ENCODE results near the gene SMIM5.

SMIM5 gene

GRCh38 chr17:75632863-75633485, at the start of gene SMIM5:
SMIM5 (plus strand) TSS chr17:75633434; CDS start chr17:75640202, 6,768 bp downstream.
- Histone ChIP-seq H3K27ac (peak within 1 kb of the TSS; percentile 93), H3K4me2 (ENCODE audit: low read length) (peak within 1 kb of the TSS; percentile 65), H3K4me3 (ENCODE audit: low read depth, low read length) (no peak within 1 kb of the TSS), H3K9me3 (ENCODE audit: control insufficient read depth, low read length) (no peaks in the 10 kb centered on the region), H3K36me3 (ENCODE audit: control insufficient read depth, insufficient read depth, low read length) (no peaks in the 10 kb centered on the region), H3K79me2 (no peaks in the 10 kb centered on the region), H3K9ac (no peak within 1 kb of the TSS), H3K4me1 (peaks cover 14% of the 10 kb centered on the region), H3K27me3 (ENCODE audit: control insufficient read depth, insufficient read depth, low read length) (no peaks in the 10 kb centered on the region), H2AFZ (peak within 1 kb of the TSS; percentile 79)
- TF ChIP-seq CTCF (IDR thresholded peaks at IDR 0.05), result peak; percentile 95

GRCh38 chr17:75584849-75585175, 48.4 kb upstream of the SMIM5 start:
- Histone ChIP-seq H3K27me3 (ENCODE audit: control insufficient read depth, insufficient read depth, low read length) (no peaks in the 10 kb centered on the region), H3K4me3 (ENCODE audit: low read depth, low read length) (no peak overlapping the region), H3K36me3 (ENCODE audit: control insufficient read depth, insufficient read depth, low read length) (no peaks in the 10 kb centered on the region), H3K9ac (no peak overlapping the region), H3K27ac (no peak overlapping the region), H3K4me2 (ENCODE audit: low read length) (no peak overlapping the region), H2AFZ (no peak overlapping the region), H3K79me2 (no peaks in the 10 kb centered on the region), H3K4me1 (no peaks in the 10 kb centered on the region), H3K9me3 (ENCODE audit: control insufficient read depth, low read length) (no peaks in the 10 kb centered on the region)
- no peak for TF ChIP-seq CTCF (IDR thresholded peaks at IDR 0.05)

GRCh38 chr17:75587675-75588595, 45.3 kb upstream of the SMIM5 start, which contains the start of gene MYO15B:
MYO15B (plus strand) TSS chr17:75587800; CDS start chr17:75588058, 258 bp downstream.
- H3K9me3 ChIP-seq (ENCODE audit: control insufficient read depth, low read length), result no peaks in the 10 kb centered on the region
- H3K4me2 ChIP-seq (ENCODE audit: low read length), result peak within 1 kb of the TSS; percentile 40
- peak; percentile 26 for TF ChIP-seq CTCF (IDR thresholded peaks at IDR 0.05)
- no peaks in the 10 kb centered on the region for H3K27me3 ChIP-seq (ENCODE audit: control insufficient read depth, insufficient read depth, low read length)
- no peak within 1 kb of the TSS for H3K9ac ChIP-seq
- peak within 1 kb of the TSS; percentile 76 for H3K27ac ChIP-seq
- peak within 1 kb of the TSS; percentile 92 for H2AFZ ChIP-seq
- H3K4me1 ChIP-seq, result no peaks in the 10 kb centered on the region
- H3K36me3 ChIP-seq (ENCODE audit: control insufficient read depth, insufficient read depth, low read length), result no peaks in the 10 kb centered on the region
- peak within 1 kb of the TSS; percentile 53 for H3K4me3 ChIP-seq (ENCODE audit: low read depth, low read length)
- H3K79me2 ChIP-seq, result no peaks in the 10 kb centered on the region

- peak overlapping the region; percentile 76 for H3K27ac ChIP-seq
- TF ChIP-seq CTCF (IDR thresholded peaks at IDR 0.05), result no peak
- peak overlapping the region; percentile 40 for H3K4me2 ChIP-seq (ENCODE audit: low read length)
- H2AFZ ChIP-seq, result peak overlapping the region; percentile 92
- H3K4me1 ChIP-seq, result no peaks in the 10 kb centered on the region
- H3K79me2 ChIP-seq, result no peaks in the 10 kb centered on the region
- peak overlapping the region; percentile 53 for H3K4me3 ChIP-seq (ENCODE audit: low read depth, low read length)
- no peak overlapping the region for H3K9ac ChIP-seq
- H3K9me3 ChIP-seq (ENCODE audit: control insufficient read depth, low read length), result no peaks in the 10 kb centered on the region
- H3K36me3 ChIP-seq (ENCODE audit: control insufficient read depth, insufficient read depth, low read length), result no peaks in the 10 kb centered on the region
- no peaks in the 10 kb centered on the region for H3K27me3 ChIP-seq (ENCODE audit: control insufficient read depth, insufficient read depth, low read length)
These were observed 44.6 kb upstream of the SMIM5 start for GRCh38 chr17:75588596-75589011.

All from parathyroid adenoma (tissue), 2 donors.